ENCODE measurements around the gene OLIG2.

OLIG2 gene

GRCh38 chr21:33057385-33057940 lies 31.7 kb downstream of the OLIG2 start:
- H3K36me3 ChIP-seq (ENCODE audit: insufficient read depth, insufficient read length, low read length), result no peaks in the 10 kb centered on the region

GRCh38 chr21:33058527-33058926 lies 32.8 kb downstream of the OLIG2 start:
- H3K9ac ChIP-seq (ENCODE audit: insufficient read length, low read depth), result no peak overlapping the region
- no peak for DNase-seq (ENCODE audit: low read depth, low spot score)
- H3K36me3 ChIP-seq (ENCODE audit: insufficient read depth, insufficient read length, low read length), result no peaks in the 10 kb centered on the region
- H3K4me3 ChIP-seq (ENCODE audit: insufficient read length, low read depth), result no peak overlapping the region
- TF ChIP-seq ZNF274 (IDR thresholded peaks at IDR 0.05; ENCODE audit: low read depth, low read length) (no peak), YY1 (IDR thresholded peaks at IDR 0.05; ENCODE audit: insufficient read depth, insufficient read length) (no peak), SUZ12 (IDR thresholded peaks at IDR 0.05; ENCODE audit: extremely low read depth, insufficient read depth, insufficient read length) (no peak)
- peaks cover 7% of the 10 kb centered on the region for H3K4me1 ChIP-seq (ENCODE audit: insufficient read depth, insufficient read length)
- H3K27me3 ChIP-seq (ENCODE audit: insufficient read depth, insufficient read length), result peaks cover 7% of the 10 kb centered on the region
- no peaks in the 10 kb centered on the region for H3K9me3 ChIP-seq (ENCODE audit: insufficient read depth, low read length)

More at GRCh38 chr21:33057385-33057940, 31.7 kb downstream of the OLIG2 start:
- no peak for DNase-seq (ENCODE audit: low read depth, low spot score)
- H3K9ac ChIP-seq (ENCODE audit: insufficient read length, low read depth), result no peak overlapping the region
- TF ChIP-seq ZNF274 (IDR thresholded peaks at IDR 0.05; ENCODE audit: low read depth, low read length), result no peak
- TF ChIP-seq SUZ12 (IDR thresholded peaks at IDR 0.05; ENCODE audit: extremely low read depth, insufficient read depth, insufficient read length), result no peak
- no peak for TF ChIP-seq YY1 (IDR thresholded peaks at IDR 0.05; ENCODE audit: insufficient read depth, insufficient read length)
- no peak overlapping the region for H3K4me3 ChIP-seq (ENCODE audit: insufficient read length, low read depth)
- peaks cover under 1% of the 10 kb centered on the region for H3K27me3 ChIP-seq (ENCODE audit: insufficient read depth, insufficient read length)
- H3K9me3 ChIP-seq (ENCODE audit: insufficient read depth, low read length), result no peaks in the 10 kb centered on the region
- H3K4me1 ChIP-seq (ENCODE audit: insufficient read depth, insufficient read length), result peaks cover 7% of the 10 kb centered on the region

- TF ChIP-seq YY1 (IDR thresholded peaks at IDR 0.05; ENCODE audit: insufficient read depth, insufficient read length) (no peak), SUZ12 (IDR thresholded peaks at IDR 0.05; ENCODE audit: extremely low read depth, insufficient read depth, insufficient read length) (no peak)
- H3K9ac ChIP-seq (ENCODE audit: insufficient read length, low read depth), result no peak overlapping the region
- peaks cover 7% of the 10 kb centered on the region for H3K4me1 ChIP-seq (ENCODE audit: insufficient read depth, insufficient read length)
- no peaks in the 10 kb centered on the region for H3K9me3 ChIP-seq (ENCODE audit: insufficient read depth, low read length)
- no peak for DNase-seq (ENCODE audit: low read depth, low spot score)
- peaks cover 12% of the 10 kb centered on the region for H3K27me3 ChIP-seq (ENCODE audit: insufficient read depth, insufficient read length)
- no peak overlapping the region for H3K4me3 ChIP-seq (ENCODE audit: insufficient read length, low read depth)
- no peaks in the 10 kb centered on the region for H3K36me3 ChIP-seq (ENCODE audit: insufficient read depth, insufficient read length, low read length)
Measured at GRCh38 chr21:33058957-33059356, 33.2 kb downstream of the OLIG2 start.

- H3K4me1 ChIP-seq (ENCODE audit: insufficient read depth, insufficient read length), result peaks cover 9% of the 10 kb centered on the region
- H3K9ac ChIP-seq (ENCODE audit: insufficient read length, low read depth), result no peak overlapping the region
- no peaks in the 10 kb centered on the region for H3K9me3 ChIP-seq (ENCODE audit: insufficient read depth, low read length)
- DNase-seq (ENCODE audit: low read depth, low spot score), result no peak
- H3K36me3 ChIP-seq (ENCODE audit: insufficient read depth, insufficient read length, low read length), result no peaks in the 10 kb centered on the region
- H3K4me3 ChIP-seq (ENCODE audit: insufficient read length, low read depth), result no peak overlapping the region
- TF ChIP-seq SUZ12 (IDR thresholded peaks at IDR 0.05; ENCODE audit: extremely low read depth, insufficient read depth, insufficient read length) (no peak), YY1 (IDR thresholded peaks at IDR 0.05; ENCODE audit: insufficient read depth, insufficient read length) (no peak), ZNF274 (IDR thresholded peaks at IDR 0.05; ENCODE audit: low read depth, low read length) (no peak)
- H3K27me3 ChIP-seq (ENCODE audit: insufficient read depth, insufficient read length), result peaks cover 16% of the 10 kb centered on the region
Measured at GRCh38 chr21:33059380-33059841, 33.7 kb downstream of the OLIG2 start.

- Histone ChIP-seq H3K4me1 (ENCODE audit: insufficient read depth, insufficient read length) (peaks cover 9% of the 10 kb centered on the region), H3K9me3 (ENCODE audit: insufficient read depth, low read length) (no peaks in the 10 kb centered on the region), H3K9ac (ENCODE audit: insufficient read length, low read depth) (no peak overlapping the region), H3K36me3 (ENCODE audit: insufficient read depth, insufficient read length, low read length) (no peaks in the 10 kb centered on the region), H3K4me3 (ENCODE audit: insufficient read length, low read depth) (no peak overlapping the region), H3K27me3 (ENCODE audit: insufficient read depth, insufficient read length) (peaks cover 32% of the 10 kb centered on the region)
- no peak for DNase-seq (ENCODE audit: low read depth, low spot score)
- no peak for TF ChIP-seq ZNF274 (IDR thresholded peaks at IDR 0.05; ENCODE audit: low read depth, low read length)
Measured at GRCh38 chr21:33061233-33061632, 35.5 kb downstream of the OLIG2 start.

GRCh38 chr21:33063375-33063883 lies 37.7 kb downstream of the OLIG2 start:
- Histone ChIP-seq H3K27me3 (ENCODE audit: insufficient read depth, insufficient read length) (peaks cover 53% of the 10 kb centered on the region), H3K9me3 (ENCODE audit: insufficient read depth, low read length) (no peaks in the 10 kb centered on the region), H3K4me3 (ENCODE audit: insufficient read length, low read depth) (no peak overlapping the region), H3K36me3 (ENCODE audit: insufficient read depth, insufficient read length, low read length) (no peaks in the 10 kb centered on the region), H3K9ac (ENCODE audit: insufficient read length, low read depth) (no peak overlapping the region), H3K4me1 (ENCODE audit: insufficient read depth, insufficient read length) (peaks cover 6% of the 10 kb centered on the region)
- TF ChIP-seq ZNF274 (IDR thresholded peaks at IDR 0.05; ENCODE audit: low read depth, low read length) (no peak), SUZ12 (IDR thresholded peaks at IDR 0.05; ENCODE audit: extremely low read depth, insufficient read depth, insufficient read length) (no peak), YY1 (IDR thresholded peaks at IDR 0.05; ENCODE audit: insufficient read depth, insufficient read length) (no peak)
- DNase-seq (ENCODE audit: low read depth, low spot score), result no peak

GRCh38 chr21:33063907-33064622 lies 38.3 kb downstream of the OLIG2 start:
- Histone ChIP-seq H3K4me3 (ENCODE audit: insufficient read length, low read depth) (no peak overlapping the region), H3K4me1 (ENCODE audit: insufficient read depth, insufficient read length) (peaks cover 5% of the 10 kb centered on the region), H3K9me3 (ENCODE audit: insufficient read depth, low read length) (no peaks in the 10 kb centered on the region), H3K27me3 (ENCODE audit: insufficient read depth, insufficient read length) (peaks cover 60% of the 10 kb centered on the region), H3K9ac (ENCODE audit: insufficient read length, low read depth) (no peak overlapping the region), H3K36me3 (ENCODE audit: insufficient read depth, insufficient read length, low read length) (no peaks in the 10 kb centered on the region)
- TF ChIP-seq SUZ12 (IDR thresholded peaks at IDR 0.05; ENCODE audit: extremely low read depth, insufficient read depth, insufficient read length) (no peak), ZNF274 (IDR thresholded peaks at IDR 0.05; ENCODE audit: low read depth, low read length) (no peak), YY1 (IDR thresholded peaks at IDR 0.05; ENCODE audit: insufficient read depth, insufficient read length) (no peak)
- DNase-seq (ENCODE audit: low read depth, low spot score), result no peak

All from NT2/D1 (cell line).